Activated T-helper 1 cell treated with anti-CD3 and anti-CD28 coated beads, Interleukin-12 subunit alpha, Interleukin-12 subunit beta, Interleukin-2, Interleukin-4 antibody, amounts not matched to agents 30 ng/mL and 10 ng/mL and 1 ng/mL, durations not matched to agents 14 hours and 24 hours and 36 hours (primary cell): ENCODE results near the gene SPATA16. TPM values are rescaled to one million over a fixed set of nuclear protein-coding genes. Genes with fewer than 3 reads are reported as not detected.
"Not testable (repeated sequence)": the region's sequence is repeated elsewhere in the genome, so short reads cannot be mapped to it uniquely, and the experiment has no call there.

Source experiments
- DNase-seq: peaks from one replicate; pipeline ENCODE4 v3.0.0; 2021; ENCODE audit warnings: low spot score
- H3K27ac Mint-ChIP-seq: one replicate; pipeline ENCODE4 v1.8.0; 2021; ENCODE audit warnings: mild to moderate bottlenecking, mixed read lengths
- H3K27me3 Mint-ChIP-seq: one replicate; pipeline ENCODE4 v1.8.0; 2022; ENCODE audit warnings: mild to moderate bottlenecking, moderate library complexity, mixed read lengths; ENCODE audit not compliant: insufficient read depth
- H3K36me3 Mint-ChIP-seq: one replicate; pipeline ENCODE4 v1.8.0; 2021; ENCODE audit warnings: low read depth, mixed read lengths
- H3K4me1 Mint-ChIP-seq: one replicate; pipeline ENCODE4 v1.8.0; 2021; ENCODE audit warnings: low read depth, mixed read lengths
- H3K4me3 Mint-ChIP-seq: one replicate; pipeline ENCODE4 v1.8.0; 2021; ENCODE audit warnings: mild to moderate bottlenecking, moderate library complexity, mixed read lengths
- H3K9me3 Mint-ChIP-seq: one replicate; pipeline ENCODE4 v1.8.0; 2021; ENCODE audit warnings: mixed read lengths
- intact Hi-C: fragments of 100-400 bp; cut with micrococcal nuclease; formaldehyde crosslinking; loops from one replicate; pipeline ENCODE4 v1.15.1; 2024
- total RNA-seq: library from RNA; stranded (reverse); gene quantifications from 2 replicates; pipeline ENCODE4 v1.2.3, GENCODE V29; 2022

SPATA16 gene
- total RNA-seq, 1 donor from 2014 or later = not detected

GRCh38 chr3:173045770-173046382, 95.2 kb downstream of the SPATA16 start:
- H3K9me3 Mint-ChIP-seq = no peaks in the 10 kb centered on the region
- no peaks in the 10 kb centered on the region for H3K36me3 Mint-ChIP-seq
- DNase-seq = no peak
- peaks cover 2% of the 10 kb centered on the region for H3K27me3 Mint-ChIP-seq
- no peak overlapping the region for H3K4me3 Mint-ChIP-seq
- intact Hi-C loops = loop anchor here (10.0 kb wide), 1 partner anchor 211 kb away; no protein-coding TSS in a partner anchor
- H3K27ac Mint-ChIP-seq = no peak overlapping the region
- H3K4me1 Mint-ChIP-seq = no peaks in the 10 kb centered on the region

GRCh38 chr3:173044998-173045397, 96.0 kb downstream of the SPATA16 start:
- intact Hi-C loops = loop anchor here (10.0 kb wide), 1 partner anchor 210 kb away; no protein-coding TSS in a partner anchor
- H3K9me3 Mint-ChIP-seq = no peaks in the 10 kb centered on the region

GRCh38 chr3:173043757-173044156, 97.3 kb downstream of the SPATA16 start:
- DNase-seq = no peak
- Mint-ChIP-seq H3K36me3 (no peaks in the 10 kb centered on the region), H3K4me3 (no peak overlapping the region), H3K4me1 (no peaks in the 10 kb centered on the region), H3K9me3 (no peaks in the 10 kb centered on the region), H3K27me3 (no peaks in the 10 kb centered on the region), H3K27ac (no peak overlapping the region)
- intact Hi-C loops = loop anchor here (10.0 kb wide), 1 partner anchor 209 kb away; no protein-coding TSS in a partner anchor

More at GRCh38 chr3:173044998-173045397, 96.0 kb downstream of the SPATA16 start:
- no peaks in the 10 kb centered on the region for H3K36me3 Mint-ChIP-seq
- no peak overlapping the region for H3K4me3 Mint-ChIP-seq
- H3K27ac Mint-ChIP-seq = no peak overlapping the region
- H3K4me1 Mint-ChIP-seq = no peaks in the 10 kb centered on the region
- peaks cover 2% of the 10 kb centered on the region for H3K27me3 Mint-ChIP-seq
- no peak for DNase-seq

GRCh38 chr3:173038484-173038871, 102.6 kb downstream of the SPATA16 start:
- Mint-ChIP-seq H3K27me3 (no peaks in the 10 kb centered on the region), H3K27ac (no peak overlapping the region), H3K9me3 (no peaks in the 10 kb centered on the region), H3K36me3 (no peaks in the 10 kb centered on the region), H3K4me3 (no peak overlapping the region), H3K4me1 (no peaks in the 10 kb centered on the region)
- intact Hi-C loops = no loop called here
- DNase-seq = no peak

- no peaks in the 10 kb centered on the region for H3K27me3 Mint-ChIP-seq
- no peak for DNase-seq
- intact Hi-C loops = no loop called here
- no peaks in the 10 kb centered on the region for H3K36me3 Mint-ChIP-seq
- H3K4me3 Mint-ChIP-seq = no peak overlapping the region
- H3K9me3 Mint-ChIP-seq = no peaks in the 10 kb centered on the region
- no peak overlapping the region for H3K27ac Mint-ChIP-seq
- H3K4me1 Mint-ChIP-seq = no peaks in the 10 kb centered on the region
These were observed 103.1 kb downstream of the SPATA16 start for GRCh38 chr3:173037840-173038483.

GRCh38 chr3:173030273-173030672, 110.8 kb downstream of the SPATA16 start:
- Mint-ChIP-seq H3K9me3 (no peaks in the 10 kb centered on the region), H3K4me3 (no peak overlapping the region), H3K27ac (no peak overlapping the region), H3K36me3 (no peaks in the 10 kb centered on the region), H3K27me3 (no peaks in the 10 kb centered on the region), H3K4me1 (no peaks in the 10 kb centered on the region)
- DNase-seq = no peak
- intact Hi-C loops = no loop called here

- Mint-ChIP-seq H3K27ac (no peak overlapping the region), H3K9me3 (no peaks in the 10 kb centered on the region), H3K4me1 (no peaks in the 10 kb centered on the region), H3K27me3 (no peaks in the 10 kb centered on the region), H3K4me3 (no peak overlapping the region), H3K36me3 (no peaks in the 10 kb centered on the region)
- intact Hi-C loops = no loop called here
- no peak for DNase-seq
These were observed 112.7 kb downstream of the SPATA16 start for GRCh38 chr3:173028351-173028750.

- no peaks in the 10 kb centered on the region for H3K27me3 Mint-ChIP-seq
- no peak overlapping the region for H3K27ac Mint-ChIP-seq
- no peaks in the 10 kb centered on the region for H3K36me3 Mint-ChIP-seq
- no peak overlapping the region for H3K4me3 Mint-ChIP-seq
- intact Hi-C loops = no loop called here
- no peak for DNase-seq
- no peaks in the 10 kb centered on the region for H3K9me3 Mint-ChIP-seq
- no peaks in the 10 kb centered on the region for H3K4me1 Mint-ChIP-seq
These were observed 113.6 kb downstream of the SPATA16 start for GRCh38 chr3:173027429-173027828.

- H3K27ac Mint-ChIP-seq = no peak overlapping the region
- intact Hi-C loops = no loop called here
- DNase-seq = no peak
- H3K36me3 Mint-ChIP-seq = no peaks in the 10 kb centered on the region
- H3K27me3 Mint-ChIP-seq = no peaks in the 10 kb centered on the region
- H3K4me3 Mint-ChIP-seq = no peak overlapping the region
- no peaks in the 10 kb centered on the region for H3K9me3 Mint-ChIP-seq
- H3K4me1 Mint-ChIP-seq = no peaks in the 10 kb centered on the region
These were observed 115.1 kb downstream of the SPATA16 start for GRCh38 chr3:173025941-173026340.

GRCh38 chr3:173021547-173022185, 119.4 kb downstream of the SPATA16 start:
- no peaks in the 10 kb centered on the region for H3K4me1 Mint-ChIP-seq
- no peaks in the 10 kb centered on the region for H3K27me3 Mint-ChIP-seq
- no peak overlapping the region for H3K27ac Mint-ChIP-seq
- H3K36me3 Mint-ChIP-seq = no peaks in the 10 kb centered on the region
- DNase-seq = no peak
- H3K9me3 Mint-ChIP-seq = no peaks in the 10 kb centered on the region
- no peak overlapping the region for H3K4me3 Mint-ChIP-seq
- intact Hi-C loops = no loop called here

GRCh38 chr3:173020128-173020527, 120.9 kb downstream of the SPATA16 start:
- not testable (repeated sequence) for H3K4me1 Mint-ChIP-seq

GRCh38 chr3:173019378-173019777, 121.7 kb downstream of the SPATA16 start:
- no peaks in the 10 kb centered on the region for H3K36me3 Mint-ChIP-seq
- no peak overlapping the region for H3K27ac Mint-ChIP-seq
- no peak for DNase-seq
- H3K4me3 Mint-ChIP-seq = no peak overlapping the region
- no peaks in the 10 kb centered on the region for H3K9me3 Mint-ChIP-seq
- intact Hi-C loops = no loop called here
- no peaks in the 10 kb centered on the region for H3K4me1 Mint-ChIP-seq
- no peaks in the 10 kb centered on the region for H3K27me3 Mint-ChIP-seq

More at GRCh38 chr3:173020128-173020527, 120.9 kb downstream of the SPATA16 start:
- H3K9me3 Mint-ChIP-seq, H3K4me3 Mint-ChIP-seq, H3K27ac Mint-ChIP-seq, DNase-seq, intact Hi-C loops, H3K36me3 Mint-ChIP-seq, H3K27me3 Mint-ChIP-seq: not testable (repeated sequence)

GRCh38 chr3:173018758-173019157, 122.3 kb downstream of the SPATA16 start:
- H3K27ac Mint-ChIP-seq = no peak overlapping the region
- no peaks in the 10 kb centered on the region for H3K4me1 Mint-ChIP-seq
- no peaks in the 10 kb centered on the region for H3K27me3 Mint-ChIP-seq
- intact Hi-C loops = no loop called here
- H3K36me3 Mint-ChIP-seq = no peaks in the 10 kb centered on the region
- no peak overlapping the region for H3K4me3 Mint-ChIP-seq
- no peaks in the 10 kb centered on the region for H3K9me3 Mint-ChIP-seq
- no peak for DNase-seq
